Measurements from ENCODE around the gene ATL3.
"Not testable (repeated sequence)": the region's sequence is repeated elsewhere in the genome, so short reads cannot be mapped to it uniquely, and the experiment has no call there.

The ATL3 gene, protein sequence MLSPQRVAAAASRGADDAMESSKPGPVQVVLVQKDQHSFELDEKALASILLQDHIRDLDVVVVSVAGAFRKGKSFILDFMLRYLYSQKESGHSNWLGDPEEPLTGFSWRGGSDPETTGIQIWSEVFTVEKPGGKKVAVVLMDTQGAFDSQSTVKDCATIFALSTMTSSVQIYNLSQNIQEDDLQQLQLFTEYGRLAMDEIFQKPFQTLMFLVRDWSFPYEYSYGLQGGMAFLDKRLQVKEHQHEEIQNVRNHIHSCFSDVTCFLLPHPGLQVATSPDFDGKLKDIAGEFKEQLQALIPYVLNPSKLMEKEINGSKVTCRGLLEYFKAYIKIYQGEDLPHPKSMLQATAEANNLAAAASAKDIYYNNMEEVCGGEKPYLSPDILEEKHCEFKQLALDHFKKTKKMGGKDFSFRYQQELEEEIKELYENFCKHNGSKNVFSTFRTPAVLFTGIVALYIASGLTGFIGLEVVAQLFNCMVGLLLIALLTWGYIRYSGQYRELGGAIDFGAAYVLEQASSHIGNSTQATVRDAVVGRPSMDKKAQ

DNA sequence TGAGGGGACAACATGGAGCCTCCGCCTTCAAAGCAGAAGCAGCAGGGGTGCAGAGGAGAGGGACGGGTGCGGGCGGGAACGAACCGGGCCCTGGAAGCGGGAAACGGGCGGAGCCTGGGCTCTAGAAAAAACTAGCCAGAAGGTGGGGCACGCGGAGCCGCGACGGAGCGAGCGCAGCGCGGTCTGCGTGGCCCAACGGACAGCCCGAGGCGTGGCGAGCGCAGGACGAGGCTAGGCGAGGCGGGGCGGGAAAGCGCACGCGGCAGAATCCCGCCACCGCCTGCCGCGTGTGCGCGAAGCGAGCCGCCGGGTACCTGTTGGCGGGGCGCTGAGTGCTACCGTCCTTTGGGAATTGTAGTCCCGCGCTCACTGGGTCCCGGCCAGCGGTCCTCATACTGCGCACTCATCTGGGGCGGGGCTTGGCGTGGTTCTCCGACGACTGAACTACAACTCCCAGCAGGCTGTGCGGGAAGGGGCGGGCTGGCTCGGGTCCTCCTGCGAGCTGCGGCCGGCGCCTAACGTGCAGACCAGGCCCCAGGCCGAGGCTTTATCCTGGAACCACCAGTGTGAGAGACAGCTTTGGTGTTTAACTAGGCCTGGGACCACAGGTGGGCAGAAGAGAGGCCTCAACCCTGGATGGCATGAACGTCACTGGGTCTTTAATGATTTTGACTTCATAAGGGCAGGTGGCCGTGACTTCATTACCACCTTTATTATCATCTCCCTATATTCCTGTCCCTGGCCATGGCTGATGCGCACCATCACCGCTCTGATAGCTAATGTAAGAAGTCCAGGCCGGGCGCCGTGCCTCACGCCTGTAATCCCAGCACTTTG, at the start of gene ATL3:
Gene ATL3, minus strand, starts transcription at position 55 of the 834 bp plus-strand sequence. Its CDS starts 41 bp downstream, at position 14.
- no peak for DNase-seq (ENCODE audit: low read depth)

DNA sequence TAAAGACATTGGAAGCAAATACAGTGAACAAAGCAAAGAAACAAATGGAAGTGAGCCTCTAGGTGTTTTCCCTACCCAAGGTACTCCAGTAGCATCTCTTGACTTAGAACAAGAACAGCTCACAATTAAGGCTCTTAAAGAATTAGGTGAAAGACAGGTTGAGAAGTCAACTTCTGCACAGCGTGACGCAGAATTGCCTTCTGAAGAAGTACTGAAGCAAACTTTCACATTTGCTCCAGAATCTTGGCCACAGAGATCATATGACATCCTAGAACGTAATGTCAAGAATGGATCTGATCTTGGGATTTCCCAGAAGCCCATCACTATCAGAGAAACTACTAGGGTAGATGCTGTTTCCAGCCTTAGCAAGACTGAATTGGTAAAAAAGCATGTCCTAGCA, 49.4 kb upstream of the ATL3 start:
- no peak for DNase-seq (ENCODE audit: low read depth)

DNA sequence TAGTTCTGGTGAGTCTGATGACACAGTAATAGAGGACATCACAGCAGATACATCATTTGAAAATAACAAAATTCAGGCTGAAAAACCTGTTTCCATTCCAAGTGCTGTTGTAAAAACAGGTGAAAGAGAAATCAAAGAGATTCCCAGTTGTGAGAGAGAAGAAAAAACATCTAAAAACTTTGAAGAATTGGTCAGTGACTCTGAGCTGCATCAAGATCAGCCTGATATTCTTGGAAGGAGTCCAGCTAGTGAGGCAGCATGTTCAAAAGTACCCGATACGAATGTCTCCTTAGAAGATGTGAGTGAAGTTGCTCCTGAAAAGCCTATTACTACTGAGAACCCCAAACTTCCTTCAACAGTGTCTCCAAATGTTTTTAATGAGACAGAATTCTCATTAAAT, 48.8 kb upstream of the ATL3 start:
- DNase-seq (ENCODE audit: low read depth), result no peak

DNA sequence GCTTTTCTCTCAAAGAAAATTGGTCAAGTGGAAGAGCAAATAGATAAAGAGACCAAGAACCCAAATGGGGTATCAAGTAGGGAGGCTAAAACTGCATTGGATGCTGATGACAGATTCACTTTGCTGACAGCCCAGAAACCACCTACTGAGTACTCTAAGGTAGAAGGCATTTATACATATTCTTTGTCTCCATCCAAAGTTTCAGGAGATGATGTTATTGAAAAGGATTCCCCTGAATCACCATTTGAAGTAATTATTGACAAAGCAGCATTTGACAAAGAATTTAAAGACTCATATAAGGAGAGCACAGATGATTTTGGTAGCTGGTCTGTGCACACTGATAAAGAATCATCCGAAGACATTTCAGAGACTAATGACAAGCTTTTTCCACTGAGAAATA, 47.8 kb upstream of the ATL3 start:
- DNase-seq (ENCODE audit: low read depth), result no peak

DNA sequence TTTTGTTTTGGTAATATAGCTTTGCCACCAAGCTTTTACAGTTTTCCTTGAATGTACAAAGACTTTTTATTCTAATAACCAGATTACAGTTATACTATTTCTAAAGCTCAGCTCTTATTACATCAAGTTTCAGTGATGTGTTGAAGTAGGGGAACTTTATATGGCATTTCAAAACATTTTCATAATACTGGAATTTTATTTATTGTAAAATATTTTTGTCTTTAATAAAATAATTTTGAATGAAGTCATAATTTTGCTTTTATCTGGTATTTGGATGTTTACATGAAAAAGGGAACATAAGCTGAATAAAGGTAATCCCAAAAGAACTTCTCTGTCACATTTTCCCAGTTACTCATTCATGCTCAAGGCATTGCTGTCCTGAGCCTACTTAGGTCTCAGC, 44.9 kb upstream of the ATL3 start:
- no peak for DNase-seq (ENCODE audit: low read depth)

DNA sequence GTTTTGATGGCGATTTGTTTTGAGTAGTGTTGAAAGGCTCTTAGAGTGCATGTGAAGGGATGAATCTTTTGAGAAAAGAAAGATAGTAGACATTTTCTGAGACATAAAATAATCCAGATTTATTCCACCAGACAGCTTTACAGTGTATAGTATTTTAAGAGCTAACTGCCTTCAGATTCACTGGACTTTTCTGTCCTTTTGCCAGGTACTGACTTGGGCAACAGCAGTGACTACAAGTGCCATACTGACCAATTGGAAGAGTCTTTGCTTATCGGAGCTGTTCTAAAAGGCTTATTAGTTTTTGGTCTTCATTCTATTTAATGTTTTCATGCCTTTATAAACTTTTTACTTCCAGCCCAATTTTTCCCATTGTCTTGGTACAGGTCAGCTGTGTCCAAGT, 42.6 kb upstream of the ATL3 start:
- DNase-seq (ENCODE audit: low read depth), result no peak

DNA sequence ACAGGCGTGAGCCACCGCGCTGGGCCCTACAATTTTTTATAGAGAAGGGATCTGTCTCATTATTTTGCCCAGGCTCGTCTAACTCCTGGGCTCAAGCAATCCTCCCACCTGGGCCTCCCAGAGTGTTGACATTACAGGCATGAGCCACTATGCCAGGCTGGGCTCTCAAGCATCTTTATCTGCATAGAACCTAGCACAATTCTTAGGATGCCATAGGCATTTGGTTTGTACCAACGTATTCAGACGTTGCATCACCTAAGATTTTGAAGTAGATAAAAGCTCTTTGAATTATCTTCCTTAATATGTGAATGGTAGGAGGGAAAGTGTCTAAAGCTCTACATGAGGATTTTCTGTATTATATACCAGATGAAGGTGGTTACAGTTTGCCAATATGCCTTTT, 40.7 kb upstream of the ATL3 start:
- DNase-seq (ENCODE audit: low read depth), result no peak

DNA sequence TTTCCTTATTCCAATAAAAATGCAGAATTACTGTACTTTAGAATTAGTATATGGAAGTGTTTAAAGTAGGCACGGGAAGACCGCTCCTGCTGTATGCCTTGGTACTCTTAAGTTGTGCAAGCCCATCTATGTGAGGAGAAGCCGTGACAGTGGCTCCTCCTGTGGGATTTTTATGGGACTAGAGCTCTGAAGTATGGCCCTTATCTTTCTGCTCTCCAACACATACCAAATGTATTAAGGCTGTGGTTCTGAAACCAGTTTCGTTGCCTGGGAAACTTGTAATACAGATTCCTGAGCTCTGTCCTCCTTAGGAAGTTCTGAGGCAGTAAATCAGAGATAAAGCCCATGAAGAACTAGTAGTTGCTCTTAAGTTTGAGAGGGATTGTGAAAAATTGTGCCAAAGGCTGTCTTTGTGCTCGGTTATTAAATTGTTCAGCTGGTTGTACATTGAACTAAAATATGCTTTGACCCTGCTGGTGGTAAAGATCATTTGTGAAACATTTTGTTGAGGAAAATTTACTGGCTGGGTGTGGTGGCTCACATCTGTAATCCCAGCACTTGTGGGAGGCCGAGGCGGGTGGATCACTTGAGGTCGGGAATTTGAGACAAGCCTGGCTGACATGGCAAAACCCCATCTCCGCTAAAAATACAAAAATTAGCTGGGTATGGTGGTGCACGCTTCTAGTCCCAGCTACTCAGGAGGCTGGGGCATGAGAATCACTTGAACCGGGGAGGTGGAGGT, 39.5 kb upstream of the ATL3 start:
- DNase-seq (ENCODE audit: low read depth), result peak; percentile 91

DNA sequence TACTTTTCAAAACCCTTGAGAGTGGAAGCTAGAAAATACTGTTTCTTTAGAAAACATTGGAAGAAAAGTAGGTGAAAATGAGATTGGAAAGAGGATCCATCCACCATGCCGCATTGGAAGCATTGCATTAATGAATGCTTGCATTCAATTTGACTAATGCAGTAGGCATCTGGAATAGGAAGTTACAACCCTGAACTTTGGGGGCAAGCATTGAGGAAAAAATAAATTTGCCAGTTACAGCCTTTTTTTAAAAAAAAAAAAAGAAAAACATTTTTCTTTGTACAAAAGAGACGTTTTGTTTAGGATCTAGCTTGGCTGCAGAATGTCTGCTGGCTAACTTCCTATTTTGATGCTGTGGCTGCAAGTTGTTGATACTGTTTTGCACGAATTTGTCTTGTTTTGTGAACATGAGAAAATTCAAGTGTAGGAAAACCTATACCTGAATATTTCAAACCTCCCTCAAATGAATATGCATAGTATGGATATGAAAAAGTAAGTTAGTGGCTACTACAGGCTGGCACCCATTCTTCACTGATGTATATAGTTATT, 38.2 kb upstream of the ATL3 start:
- no peak for DNase-seq (ENCODE audit: low read depth)

DNA sequence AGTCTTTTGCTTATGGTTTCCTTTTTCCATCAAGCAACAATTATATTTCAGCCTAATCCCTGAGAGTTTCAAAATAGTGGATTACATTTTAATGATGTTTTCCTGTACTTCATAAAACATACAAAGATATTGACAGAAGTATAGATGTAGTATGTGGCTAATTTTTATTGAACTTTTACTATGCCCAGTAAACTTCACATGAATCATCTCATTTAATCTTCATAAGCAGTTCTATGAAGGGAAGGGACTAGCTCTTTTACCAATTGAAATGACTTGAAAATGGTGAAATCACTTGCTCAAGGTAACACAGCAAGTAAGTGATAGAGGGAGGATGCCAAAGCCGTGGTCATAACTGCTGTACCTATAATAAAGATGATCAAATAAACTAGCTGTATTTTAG, 37.6 kb upstream of the ATL3 start:
- DNase-seq (ENCODE audit: low read depth), result no peak

DNA sequence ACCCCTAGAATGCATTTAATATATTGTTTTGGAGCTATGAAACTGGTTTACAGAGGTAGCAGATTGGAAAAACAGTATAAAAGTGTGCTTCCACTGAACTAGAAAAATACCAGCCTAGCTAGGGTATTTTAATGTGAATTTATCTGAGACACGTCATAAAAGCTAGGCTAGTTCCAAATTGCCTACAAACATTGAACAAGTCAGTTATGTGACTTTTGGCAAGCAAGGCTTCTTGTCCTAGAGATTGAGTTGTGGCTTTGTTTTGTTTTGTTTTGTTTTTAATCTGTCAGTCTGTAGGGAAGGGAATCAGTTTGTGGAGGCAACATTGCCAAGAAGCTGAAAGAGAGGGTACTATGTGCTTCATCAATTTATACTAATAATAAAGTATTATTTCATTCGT, 34.4 kb upstream of the ATL3 start:
- DNase-seq (ENCODE audit: low read depth), result no peak

DNA sequence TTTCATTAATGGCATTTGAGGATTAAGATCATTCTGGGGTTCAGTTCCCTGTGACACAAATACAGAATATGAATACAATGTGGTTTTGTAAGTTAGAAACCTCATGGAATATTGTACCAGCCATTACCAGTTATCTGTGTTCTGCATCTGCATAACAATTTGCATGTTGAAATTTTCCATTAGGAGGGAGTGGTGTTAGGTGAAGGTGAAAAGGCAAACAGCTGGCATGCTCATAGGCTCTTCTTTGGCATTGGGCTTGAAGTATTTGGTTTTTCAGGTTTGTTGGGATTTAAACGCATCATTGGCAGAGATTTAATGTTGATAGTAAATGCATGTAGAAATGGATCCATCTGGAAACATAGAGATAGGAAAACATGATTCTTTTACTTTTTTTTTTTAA, 28.7 kb upstream of the ATL3 start:
- no peak for DNase-seq (ENCODE audit: low read depth)

DNA sequence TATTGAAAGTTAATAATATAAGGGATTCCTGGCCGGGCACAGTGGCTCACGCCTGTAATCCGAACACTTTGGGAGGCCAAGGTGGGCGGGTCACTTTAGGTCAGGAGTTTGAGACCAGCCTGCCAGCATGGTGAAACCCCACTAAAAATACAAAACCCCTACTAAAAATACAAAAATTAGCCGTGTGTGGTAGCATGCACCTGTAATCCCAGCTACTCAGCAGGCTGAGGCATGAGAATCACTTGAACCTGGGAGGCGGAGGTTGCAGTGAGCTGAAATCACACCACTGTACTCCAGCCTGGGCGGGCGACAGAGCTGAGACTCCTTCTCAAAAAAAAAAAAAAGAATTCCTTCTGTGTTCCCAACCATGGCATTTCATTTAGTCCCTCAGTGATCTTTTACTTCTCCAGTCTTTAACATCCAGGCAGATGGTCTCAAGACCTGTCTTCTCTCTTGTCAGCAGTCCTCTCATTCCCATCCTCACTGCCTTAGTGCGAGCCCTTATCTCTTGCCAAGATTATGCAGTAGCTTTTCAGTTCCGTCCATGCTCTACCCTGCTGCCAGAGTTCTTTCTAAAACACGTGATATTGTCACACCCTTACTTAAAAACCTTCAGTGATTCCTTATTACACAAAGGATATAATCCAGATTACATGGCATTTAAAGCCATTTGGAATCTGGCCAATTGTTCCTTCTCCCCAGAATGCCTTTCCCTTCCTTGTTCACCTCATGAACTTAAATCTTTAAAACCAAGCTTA, 28.0 kb upstream of the ATL3 start:
- DNase-seq (ENCODE audit: low read depth), result no peak

DNA sequence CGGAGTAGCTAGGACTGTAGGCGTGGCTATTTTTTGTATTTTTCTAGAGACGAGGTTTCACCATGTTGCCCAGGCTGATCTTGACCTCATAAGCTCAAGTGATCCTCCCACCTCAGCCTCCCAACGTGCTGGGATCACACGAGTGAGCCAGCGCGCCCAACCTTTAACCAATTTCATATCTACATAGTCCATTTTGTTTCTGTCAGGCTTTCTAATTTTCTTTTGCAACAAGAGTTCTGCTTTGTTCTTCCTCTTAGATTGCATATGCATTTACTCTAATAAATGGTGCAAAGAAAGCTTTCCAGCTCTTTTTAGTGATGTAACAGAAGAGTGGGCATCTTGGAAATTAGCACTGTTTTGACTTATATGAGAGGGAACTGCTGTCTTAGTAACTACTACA, 23.4 kb upstream of the ATL3 start:
- no peak for DNase-seq (ENCODE audit: low read depth)

DNA sequence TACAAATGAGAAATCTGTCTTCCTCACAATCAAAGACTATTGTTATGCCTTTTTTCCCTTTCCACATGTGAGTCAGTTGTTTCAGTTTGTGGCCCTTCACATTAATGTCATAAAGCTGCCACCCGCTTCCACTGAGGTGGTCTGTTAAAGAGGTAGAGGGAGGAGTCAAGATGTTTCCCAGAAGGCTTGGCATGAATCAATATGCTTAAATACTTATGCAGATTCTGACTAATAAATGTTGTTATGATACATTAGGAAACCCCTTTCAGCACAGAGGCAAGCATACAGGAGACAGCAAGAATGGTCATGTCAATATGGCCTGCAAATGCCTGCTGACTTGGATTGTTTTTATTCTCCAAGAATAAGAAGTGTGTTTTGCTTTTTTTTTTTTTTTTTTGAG, 16.7 kb upstream of the ATL3 start:
- no peak for DNase-seq (ENCODE audit: low read depth)

DNA sequence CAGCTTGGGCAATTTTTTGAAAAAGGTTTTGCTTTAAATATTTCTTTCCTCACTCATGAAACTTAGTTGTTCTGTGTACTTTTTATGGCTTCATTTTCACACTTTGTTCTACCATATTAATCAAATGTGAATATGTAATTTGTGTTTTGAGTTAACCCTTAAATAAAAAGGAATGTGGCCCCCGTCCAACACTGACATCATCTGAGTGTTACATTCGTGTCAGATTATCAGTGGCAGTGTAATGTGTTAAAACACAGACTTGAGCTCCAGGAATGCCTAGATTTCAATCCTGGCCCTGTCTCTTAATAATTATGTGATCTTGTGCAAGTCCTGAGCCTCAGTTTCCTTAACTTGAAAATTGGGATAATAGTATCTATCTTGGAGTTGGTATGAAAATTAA, 15.8 kb upstream of the ATL3 start:
- no peak for DNase-seq (ENCODE audit: low read depth)

DNA sequence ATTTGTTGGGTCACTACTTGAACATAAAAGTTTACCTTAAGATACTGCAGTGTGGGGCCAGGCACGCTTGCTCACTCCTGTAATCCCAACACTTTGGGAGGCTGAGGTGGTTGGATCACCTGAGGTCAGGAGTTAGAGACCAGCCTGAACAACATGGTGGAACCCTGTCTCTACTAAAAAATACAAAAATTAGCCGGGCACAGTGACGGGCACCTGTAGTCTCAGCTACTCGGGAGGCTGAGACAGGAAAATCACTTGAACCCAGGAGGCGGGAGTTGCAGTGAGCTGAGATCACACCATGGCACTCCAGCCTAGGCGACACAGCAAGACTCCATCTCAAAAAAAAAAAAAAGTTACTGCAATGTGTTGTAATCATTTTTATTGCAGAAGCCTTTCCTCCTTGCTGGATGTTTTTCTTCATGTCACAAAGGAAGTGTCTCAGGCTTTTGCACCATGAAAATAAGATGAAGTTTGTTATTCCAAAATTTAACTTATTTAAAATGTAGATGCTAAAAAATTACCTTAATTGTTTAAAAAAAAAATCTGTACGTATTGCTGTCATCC, 14.1 kb upstream of the ATL3 start:
- not testable (repeated sequence) for DNase-seq (ENCODE audit: low read depth)

DNA sequence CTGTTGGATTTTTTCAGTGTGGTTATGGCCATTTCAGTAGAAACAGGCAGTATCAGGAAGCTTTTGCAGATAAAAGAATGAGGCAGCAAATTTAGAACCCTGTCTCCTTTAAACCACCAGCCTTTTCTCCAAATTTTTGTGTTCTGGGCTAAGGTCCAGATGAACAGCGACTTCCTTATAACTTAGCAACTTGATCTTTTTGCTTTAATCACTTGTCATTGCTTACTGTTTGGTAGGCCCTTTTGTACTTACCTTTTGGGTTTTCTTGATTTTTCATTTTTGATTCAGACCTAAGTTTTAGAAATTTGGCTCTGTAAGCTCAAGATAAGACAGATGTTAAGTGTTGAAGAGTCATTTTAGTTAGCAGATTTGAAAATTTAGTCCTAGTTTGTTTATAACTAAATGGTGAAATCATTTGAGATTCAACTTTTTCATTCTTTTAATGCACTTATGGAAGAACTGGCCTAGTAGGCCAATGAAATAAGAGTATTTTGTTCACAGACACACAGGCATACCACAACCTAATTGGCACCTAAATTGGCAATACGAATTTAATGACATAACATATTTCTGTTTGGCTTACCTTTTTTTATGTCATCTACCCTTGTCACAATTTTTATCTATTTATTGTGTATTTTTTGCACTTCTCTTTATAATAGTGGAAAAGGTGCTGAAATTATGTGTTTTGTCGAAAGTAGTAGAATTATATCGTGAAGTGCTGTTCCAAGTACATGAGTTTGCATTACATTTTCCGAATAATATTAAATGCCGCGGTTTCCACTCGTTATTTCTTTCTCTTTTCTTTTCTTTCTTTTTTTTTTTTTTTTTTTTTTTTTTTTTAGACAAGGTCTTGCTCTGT, 12.2 kb upstream of the ATL3 start:
- no peak for DNase-seq (ENCODE audit: low read depth)

DNA sequence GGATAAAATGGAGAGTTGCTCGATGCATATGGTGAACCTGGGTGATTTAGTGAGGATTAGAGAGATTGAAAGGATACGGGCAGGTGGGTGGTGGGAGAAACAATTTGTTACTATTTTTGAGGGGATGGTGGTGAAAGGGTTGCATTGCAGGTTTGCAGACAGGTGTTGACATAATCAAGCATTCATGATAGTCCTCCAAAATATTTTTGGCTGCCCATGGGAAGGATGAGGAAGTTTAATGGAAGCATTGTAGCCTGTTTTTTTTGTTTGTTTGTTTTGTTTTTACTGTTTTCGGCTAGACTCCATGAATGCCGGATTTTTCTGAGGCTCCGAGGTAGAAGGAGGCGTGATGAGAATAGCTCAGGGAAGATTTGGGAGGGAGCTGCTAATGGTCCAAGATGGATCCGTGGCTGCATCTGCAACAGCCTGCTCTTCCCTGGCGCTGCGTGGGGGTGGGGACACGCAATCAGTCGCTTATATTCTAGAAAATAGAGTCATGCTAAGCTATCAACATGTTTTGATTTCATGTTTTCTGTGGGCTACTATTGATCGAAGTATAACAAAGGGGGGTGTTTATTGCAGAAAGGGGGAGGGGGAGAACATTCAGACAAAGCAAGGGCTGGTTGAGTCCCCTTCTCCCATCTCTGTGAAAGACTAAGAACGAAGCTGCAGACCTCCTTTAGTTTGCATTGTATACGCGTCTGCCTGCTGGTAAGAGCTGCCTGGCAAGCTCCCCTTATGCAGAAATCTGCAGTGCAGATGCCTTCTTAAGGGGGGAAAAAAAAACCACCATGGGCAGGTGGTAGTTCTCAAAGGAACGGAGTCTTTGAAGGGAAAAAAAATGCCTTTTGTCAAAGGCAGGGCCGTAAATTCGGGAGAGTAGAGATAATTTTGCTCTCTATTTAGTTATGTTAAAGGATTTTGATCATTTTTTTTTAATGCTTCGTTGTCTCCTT, 11.2 kb upstream of the ATL3 start:
- no peak for DNase-seq (ENCODE audit: low read depth)

All from GM04503 (cell line).